DND-41 (cell line): ENCODE measurements around the gene ZDHHC6.
A peak's percentile ranks its signal among the peaks of the same experiment; 100 is the strongest.

Experiments used
- ATAC-seq: fragments of 200-7000 bp; cut with Tn5 transposase; 3 replicates; pipeline ENCODE4 v1.9.1; 2021; ENCODE audit warnings: low read depth; ENCODE audit not compliant: insufficient read depth
- DNase-seq: peaks from one replicate; pipeline ENCODE4 v3.0.0-alpha.2; 2020
- H2AFZ ChIP-seq: 2 replicates; pipeline ENCODE4 v1.6.0; 2012; ENCODE audit warnings: low read depth, low read length
- H3K27ac ChIP-seq: 2 replicates; pipeline ENCODE4 v1.5.1; 2012; ENCODE audit warnings: low read length, inconsistent platforms
- H3K27me3 ChIP-seq: fragments of 200-600 bp; sonication (generic); 2 replicates; pipeline ENCODE4 v1.6.0; 2012; ENCODE audit warnings: low read length, mild to moderate bottlenecking, inconsistent platforms; ENCODE audit not compliant: insufficient read depth, poor library complexity
- H3K36me3 ChIP-seq: 2 replicates; pipeline ENCODE4 v1.5.1; 2012; ENCODE audit warnings: low read length, inconsistent platforms; ENCODE audit not compliant: insufficient read depth
- H3K4me1 ChIP-seq: 2 replicates; pipeline ENCODE4 v1.5.1; 2012; ENCODE audit warnings: mild to moderate bottlenecking, low read length; ENCODE audit not compliant: insufficient read depth
- H3K4me2 ChIP-seq: 2 replicates; pipeline ENCODE4 v1.6.0; 2012; ENCODE audit warnings: mild to moderate bottlenecking, moderate library complexity, low read length, inconsistent platforms; ENCODE audit not compliant: insufficient read depth
- H3K4me3 ChIP-seq, 2 experiments: fragments of 200-600 bp in 1 of 2; shearing (Covaris generic) in 1 of 2; 2 replicates each; pipeline ENCODE4 v1.5.1; 2012 to 2016; ENCODE audit warnings: inconsistent platforms in 2 of 2, low read length in 2 of 2, mild to moderate bottlenecking in 2 of 2, low read depth in 1 of 2, moderate library complexity in 1 of 2
- H3K79me2 ChIP-seq: 2 replicates; pipeline ENCODE4 v1.6.0; 2012; ENCODE audit warnings: low read length, inconsistent platforms; ENCODE audit not compliant: insufficient read depth
- H3K9ac ChIP-seq: 2 replicates; pipeline ENCODE4 v1.6.0; 2012; ENCODE audit warnings: low read depth, mild to moderate bottlenecking, inconsistent platforms, low read length, moderate library complexity
- H3K9me3 ChIP-seq: 2 replicates; pipeline ENCODE4 v1.5.1; 2012; ENCODE audit warnings: low read length, moderate library complexity, mild to moderate bottlenecking, inconsistent platforms; ENCODE audit not compliant: insufficient read depth, severe bottlenecking
- H4K20me1 ChIP-seq: 2 replicates; pipeline ENCODE4 v1.6.0; 2012; ENCODE audit warnings: low read length; ENCODE audit not compliant: insufficient read depth
- CTCF ChIP-seq: IDR thresholded peaks from 2 replicates; pipeline ENCODE4 v1.5.1; 2012; ENCODE audit warnings: borderline replicate concordance, low read length, moderate library complexity, mild to moderate bottlenecking; ENCODE audit not compliant: poor library complexity, severe bottlenecking; ENCODE audit errors: extremely low read depth
- EZH2 ChIP-seq: IDR thresholded peaks from 3 replicates; pipeline ENCODE4 v1.6.1; 2012; ENCODE audit warnings: borderline replicate concordance, low read depth, mild to moderate bottlenecking, moderate library complexity, low read length, inconsistent platforms; ENCODE audit not compliant: severe bottlenecking

The ZDHHC6 gene

GRCh38 chr10:112446855-112447619, at the start of gene ZDHHC6, which contains the start of gene VTI1A:
Gene ZDHHC6 (minus strand): TSS chr10:112446914. CDS start chr10:112445436, 1,478 bp downstream.
Gene VTI1A (plus strand): TSS chr10:112447215. CDS start chr10:112447374, 159 bp downstream.
- Histone ChIP-seq H2AFZ (peak within 1 kb of the TSS; percentile 73), H3K27me3 (no peaks in the 10 kb centered on the region), H3K4me1 (peaks cover 38% of the 10 kb centered on the region), H3K36me3 (peaks cover 39% of the 10 kb centered on the region), H3K4me3 (peak within 1 kb of the TSS; percentile 49 to 76), H3K9ac (peak within 1 kb of the TSS; percentile 69), H4K20me1 (peaks cover 7% of the 10 kb centered on the region), H3K9me3 (no peaks in the 10 kb centered on the region), H3K79me2 (peaks cover 75% of the 10 kb centered on the region), H3K27ac (peak within 1 kb of the TSS; percentile 96), H3K4me2 (peak within 1 kb of the TSS; percentile 91)
- DNase-seq (peak; percentile 82), ATAC-seq (peak; percentile 90)
- no peak for TF ChIP-seq EZH2
- peak; percentile 40 for TF ChIP-seq CTCF

GRCh38 chr10:112492736-112493135, 46.0 kb upstream of the ZDHHC6 start:
- H3K4me2 ChIP-seq, result no peak overlapping the region
- no peaks in the 10 kb centered on the region for H3K27me3 ChIP-seq
- ATAC-seq (no peak), DNase-seq (no peak)
- H3K27ac ChIP-seq, result no peak overlapping the region
- no peak overlapping the region for H3K9ac ChIP-seq
- no peaks in the 10 kb centered on the region for H3K36me3 ChIP-seq
- H4K20me1 ChIP-seq, result no peaks in the 10 kb centered on the region; the same call in 1 of the 2 replicates
- H2AFZ ChIP-seq, result no peak overlapping the region
- H3K4me1 ChIP-seq, result no peaks in the 10 kb centered on the region
- H3K9me3 ChIP-seq, result no peaks in the 10 kb centered on the region
- no peaks in the 10 kb centered on the region for H3K79me2 ChIP-seq
- TF ChIP-seq EZH2 (no peak), CTCF (no peak)
- no peak overlapping the region for H3K4me3 ChIP-seq

- Histone ChIP-seq H3K4me3 (no peak overlapping the region), H2AFZ (no peak overlapping the region), H3K9ac (no peak overlapping the region), H3K4me1 (no peaks in the 10 kb centered on the region), H3K4me2 (no peak overlapping the region), H3K27ac (no peak overlapping the region), H3K36me3 (no peaks in the 10 kb centered on the region), H3K27me3 (no peaks in the 10 kb centered on the region), H3K79me2 (no peaks in the 10 kb centered on the region), H3K9me3 (no peaks in the 10 kb centered on the region), H4K20me1 (no peaks in the 10 kb centered on the region; the same call in 1 of the 2 replicates)
- DNase-seq (no peak), ATAC-seq (no peak)
- TF ChIP-seq CTCF, result no peak
- TF ChIP-seq EZH2, result no peak
Measured at GRCh38 chr10:112491144-112491543, 44.4 kb upstream of the ZDHHC6 start.
